OCI-M2 (cell line): ENCODE results near the gene PWP1.
"Not testable (repeated sequence)": the region's sequence is repeated elsewhere in the genome, so short reads cannot be mapped to it uniquely, and the experiment has no call there.

ENCODE experiments used
- DNase-seq: peaks from one replicate; lab custom pipeline; 2025; ENCODE audit not compliant: unreplicated experiment; lab: John Stamatoyannopoulos, UW

PWP1 gene

GRCh38 chr12:107668320-107669098 is 17.1 kb upstream of the PWP1 start:
- DNase-seq = no peak

- DNase-seq = no peak
Observed at GRCh38 chr12:107669946-107670345, 15.7 kb upstream of the PWP1 start.

GRCh38 chr12:107670999-107671643 is 14.5 kb upstream of the PWP1 start:
- DNase-seq = no peak

GRCh38 chr12:107677671-107678070 is 7.9 kb upstream of the PWP1 start:
- no peak for DNase-seq

GRCh38 chr12:107679336-107679735 is 6.3 kb upstream of the PWP1 start:
- DNase-seq = no peak

- DNase-seq = no peak
Observed at GRCh38 chr12:107681455-107681835, 4.2 kb upstream of the PWP1 start.

- DNase-seq = no peak
Observed at GRCh38 chr12:107681836-107682820, 3.5 kb upstream of the PWP1 start.

- DNase-seq = no peak
Observed at GRCh38 chr12:107684029-107684795, 1.4 kb upstream of the PWP1 start.

GRCh38 chr12:107684990-107685359 is 624 bp upstream of the PWP1 start:
- DNase-seq = no peak

- not testable (repeated sequence) for DNase-seq
Observed at GRCh38 chr12:107695772-107696171, 10.2 kb downstream of the PWP1 start.

GRCh38 chr12:107702106-107702505 is 16.5 kb downstream of the PWP1 start:
- no peak for DNase-seq

- no peak for DNase-seq
Observed at GRCh38 chr12:107704041-107704440, 18.4 kb downstream of the PWP1 start.

GRCh38 chr12:107705522-107705921 is 19.9 kb downstream of the PWP1 start:
- DNase-seq = not testable (repeated sequence)

GRCh38 chr12:107715780-107716179 is 30.2 kb downstream of the PWP1 start:
- no peak for DNase-seq

- no peak for DNase-seq
Observed at GRCh38 chr12:107718606-107719005, 33.0 kb downstream of the PWP1 start.

- not testable (repeated sequence) for DNase-seq
Observed at GRCh38 chr12:107727327-107727726, 41.7 kb downstream of the PWP1 start.

GRCh38 chr12:107727742-107728141 is 42.1 kb downstream of the PWP1 start:
- not testable (repeated sequence) for DNase-seq

GRCh38 chr12:107730618-107731341 is 45.2 kb downstream of the PWP1 start:
- DNase-seq = no peak

GRCh38 chr12:107731366-107731765 is 45.8 kb downstream of the PWP1 start:
- DNase-seq = no peak

- DNase-seq = no peak
Observed at GRCh38 chr12:107732365-107732764, 46.8 kb downstream of the PWP1 start.
